NCI-H510A (cell line): Measurements from ENCODE around the gene YIPF6.
"Not testable (repeated sequence)": the region's sequence is repeated elsewhere in the genome, so short reads cannot be mapped to it uniquely, and the experiment has no call there.

Experiments
- DNase-seq: peaks from one replicate; lab custom pipeline; 2025; lab: John Stamatoyannopoulos, UW

YIPF6 gene

GRCh38 chrX:68498508-68499379 lies at the start of gene YIPF6:
Gene YIPF6, plus strand, starts transcription at chrX:68499051. Its CDS starts 16 bp downstream, at chrX:68499067.
- peak; percentile 36 for DNase-seq

- no peak for DNase-seq
These were observed 47.1 kb upstream of the YIPF6 start for GRCh38 chrX:68451720-68452119.

- no peak for DNase-seq
These were observed 44.2 kb upstream of the YIPF6 start for GRCh38 chrX:68454476-68455150.

GRCh38 chrX:68455151-68455510 lies 43.7 kb upstream of the YIPF6 start:
- no peak for DNase-seq

- no peak for DNase-seq
These were observed 37.8 kb upstream of the YIPF6 start for GRCh38 chrX:68461093-68461492.

- DNase-seq, result no peak
These were observed 37.3 kb upstream of the YIPF6 start for GRCh38 chrX:68461576-68461975.

GRCh38 chrX:68462197-68462596 lies 36.7 kb upstream of the YIPF6 start:
- no peak for DNase-seq

- no peak for DNase-seq
These were observed 36.2 kb upstream of the YIPF6 start for GRCh38 chrX:68462653-68463052.

GRCh38 chrX:68463880-68464279 lies 35.0 kb upstream of the YIPF6 start:
- no peak for DNase-seq

GRCh38 chrX:68464796-68465195 lies 34.1 kb upstream of the YIPF6 start:
- DNase-seq, result no peak

GRCh38 chrX:68480969-68481368 lies 17.9 kb upstream of the YIPF6 start:
- DNase-seq, result no peak

- DNase-seq, result not testable (repeated sequence)
These were observed 12.7 kb upstream of the YIPF6 start for GRCh38 chrX:68486198-68486597.

GRCh38 chrX:68487254-68487653 lies 11.6 kb upstream of the YIPF6 start:
- no peak for DNase-seq

GRCh38 chrX:68487924-68488323 lies 10.9 kb upstream of the YIPF6 start:
- DNase-seq, result no peak

GRCh38 chrX:68488657-68489056 lies 10.2 kb upstream of the YIPF6 start:
- DNase-seq, result no peak

- DNase-seq, result no peak
These were observed 8.2 kb upstream of the YIPF6 start for GRCh38 chrX:68490644-68491043.

GRCh38 chrX:68492583-68492982 lies 6.3 kb upstream of the YIPF6 start:
- no peak for DNase-seq

- DNase-seq, result not testable (repeated sequence)
These were observed 5.1 kb upstream of the YIPF6 start for GRCh38 chrX:68493776-68494175.

GRCh38 chrX:68498044-68498507 lies 775 bp upstream of the YIPF6 start:
- peak; percentile 17 for DNase-seq

GRCh38 chrX:68499543-68500504 lies 973 bp downstream of the YIPF6 start:
- no peak for DNase-seq

GRCh38 chrX:68503836-68504636 lies 5.2 kb downstream of the YIPF6 start:
- DNase-seq, result no peak
